ENCODE measurements around the gene STON2. TPM values are rescaled to one million over a fixed set of nuclear protein-coding genes. Genes with fewer than 3 reads are reported as not detected.

Gene STON2
- total RNA-seq, 1 experiment from 2014 or later = 12.3 TPM

GRCh38 chr14:81436296-81437138, 36.4 kb upstream of the STON2 start:
- Histone ChIP-seq H3K36me3 (ENCODE audit: low read depth, low read length) (no peaks in the 10 kb centered on the region), H3K4me1 (ENCODE audit: insufficient read depth, low read length) (peaks cover 13% of the 10 kb centered on the region), H2AFZ (ENCODE audit: low read length) (peak overlapping the region; percentile 98), H3K9me3 (ENCODE audit: low read length) (no peaks in the 10 kb centered on the region), H3K9me2 (replicated peaks; ENCODE audit: low read length) (no peaks in the 10 kb centered on the region), H3F3A (ENCODE audit: low read length, unreplicated experiment) (no peaks in the 10 kb centered on the region), H3K79me2 (ENCODE audit: low read length) (no peaks in the 10 kb centered on the region), H3K27me3 (ENCODE audit: low read length) (peaks cover 18% of the 10 kb centered on the region; the same call in 1 of the 2 replicates), H4K20me1 (ENCODE audit: low read length) (no peaks in the 10 kb centered on the region), H3K4me2 (ENCODE audit: low read length) (peak overlapping the region; percentile 99), H3K27ac (ENCODE audit: low read length) (no peak overlapping the region), H3K9ac (ENCODE audit: low read length) (peak overlapping the region; percentile 47), H3K4me3 (ENCODE audit: low read length) (peak overlapping the region; percentile 72)
- TF ChIP-seq EZH2phosphoT487 (IDR thresholded peaks at IDR 0.05; ENCODE audit: borderline replicate concordance, low read length) (no peak), CTCF (conservative IDR thresholded peaks at IDR 0.05; ENCODE audit: low read depth, low read length) (no peak), EZH2 (IDR thresholded peaks at IDR 0.05; ENCODE audit: low read length, unreplicated experiment) (no peak)
- ChIA-PET CTCF (interaction anchor here (1.1 to 1.8 kb wide), 3 partner anchors 28 to 167 kb away, joined by 4 to 9 read pairs (median 4); partner anchors contain the start of gene STON2), POLR2A (ENCODE audit: unreplicated experiment) (interaction anchor here (1.3 kb wide), 1 partner anchor 35 kb away, joined by 6 read pairs; no protein-coding TSS in a partner anchor)
- BruUV-seq (replicated peaks) = no TSS peak
- DNase-seq (peak; percentile 87), ATAC-seq (peak; percentile 93)
- intact Hi-C loops (cut with micrococcal nuclease) = loop anchor here (1.0 to 5.0 kb wide), 2 partner anchors 54 to 114 kb away; no protein-coding TSS in a partner anchor

GRCh38 chr14:81435391-81436295, 35.5 kb upstream of the STON2 start:
- Histone ChIP-seq H3K9me2 (replicated peaks; ENCODE audit: low read length) (no peaks in the 10 kb centered on the region), H3K4me3 (ENCODE audit: low read length) (peak overlapping the region; percentile 86), H3K79me2 (ENCODE audit: low read length) (no peaks in the 10 kb centered on the region), H3K27me3 (ENCODE audit: low read length) (peaks cover 15% of the 10 kb centered on the region; the same call in 1 of the 2 replicates), H3F3A (ENCODE audit: low read length, unreplicated experiment) (no peaks in the 10 kb centered on the region), H4K20me1 (ENCODE audit: low read length) (no peaks in the 10 kb centered on the region), H3K4me2 (ENCODE audit: low read length) (peak overlapping the region; percentile 99), H3K36me3 (ENCODE audit: low read depth, low read length) (no peaks in the 10 kb centered on the region), H3K9me3 (ENCODE audit: low read length) (no peaks in the 10 kb centered on the region), H3K27ac (ENCODE audit: low read length) (no peak overlapping the region), H3K9ac (ENCODE audit: low read length) (peak overlapping the region; percentile 42), H3K4me1 (ENCODE audit: insufficient read depth, low read length) (peaks cover 13% of the 10 kb centered on the region), H2AFZ (ENCODE audit: low read length) (peak overlapping the region; percentile 47)
- DNase-seq (peak; percentile 57), ATAC-seq (peak; percentile 54)
- intact Hi-C loops (cut with micrococcal nuclease) = loop anchor here (1.0 to 5.0 kb wide), 3 partner anchors 35 to 113 kb away; partner anchors contain the start of gene STON2
- ChIA-PET CTCF (interaction anchor here (1.1 to 1.8 kb wide), 3 partner anchors 29 to 166 kb away, joined by 4 to 9 read pairs (median 4); partner anchors contain the start of gene STON2), POLR2A (ENCODE audit: unreplicated experiment) (interaction anchor here (0.5 to 1.3 kb wide), 2 partner anchors 34 to 111 kb away, joined by 3 to 6 read pairs; no protein-coding TSS in a partner anchor)
- TF ChIP-seq CTCF (conservative IDR thresholded peaks at IDR 0.05; ENCODE audit: low read depth, low read length) = no peak
- no peak for TF ChIP-seq EZH2phosphoT487 (IDR thresholded peaks at IDR 0.05; ENCODE audit: borderline replicate concordance, low read length)
- no peak for TF ChIP-seq EZH2 (IDR thresholded peaks at IDR 0.05; ENCODE audit: low read length, unreplicated experiment)
- no TSS peak for BruUV-seq (replicated peaks)
